Measurements from ENCODE around the gene GLYATL3.

- TF ChIP-seq ZNF274 (IDR thresholded peaks at IDR 0.05; ENCODE audit: low read depth, low read length) (no peak), SUZ12 (IDR thresholded peaks at IDR 0.05; ENCODE audit: extremely low read depth, insufficient read depth, insufficient read length) (no peak), YY1 (IDR thresholded peaks at IDR 0.05; ENCODE audit: insufficient read depth, insufficient read length) (no peak)
Measured at GRCh38 chr6:49548613-49549304, 49.0 kb downstream of the GLYATL3 start.
